LNCaP clone FGC (cell line): ENCODE data around the gene AIF1.

Source experiments
- DNase-seq: peaks from one replicate; pipeline ENCODE4 v3.0.0-alpha.2; 2011; ENCODE audit warnings: low read depth
- H3K4me3 ChIP-seq: 2 replicates; pipeline ENCODE4 v1.5.1; 2011; ENCODE audit warnings: mild to moderate bottlenecking, low read depth, low read length, control low read depth
- TF ChIP-seq, protein P1 (sequence below): IDR thresholded peaks from 2 replicates; pipeline ENCODE4 v1.5.1; 2012; ENCODE audit warnings: mild to moderate bottlenecking; ENCODE audit not compliant: control insufficient read depth, insufficient read depth; ENCODE audit errors: extremely low read depth

AIF1 gene

GRCh38 chr6:31662124-31662723 is 47.2 kb downstream of the AIF1 start:
- no peak overlapping the region for H3K4me3 ChIP-seq
- TF ChIP-seq, protein P1, sequence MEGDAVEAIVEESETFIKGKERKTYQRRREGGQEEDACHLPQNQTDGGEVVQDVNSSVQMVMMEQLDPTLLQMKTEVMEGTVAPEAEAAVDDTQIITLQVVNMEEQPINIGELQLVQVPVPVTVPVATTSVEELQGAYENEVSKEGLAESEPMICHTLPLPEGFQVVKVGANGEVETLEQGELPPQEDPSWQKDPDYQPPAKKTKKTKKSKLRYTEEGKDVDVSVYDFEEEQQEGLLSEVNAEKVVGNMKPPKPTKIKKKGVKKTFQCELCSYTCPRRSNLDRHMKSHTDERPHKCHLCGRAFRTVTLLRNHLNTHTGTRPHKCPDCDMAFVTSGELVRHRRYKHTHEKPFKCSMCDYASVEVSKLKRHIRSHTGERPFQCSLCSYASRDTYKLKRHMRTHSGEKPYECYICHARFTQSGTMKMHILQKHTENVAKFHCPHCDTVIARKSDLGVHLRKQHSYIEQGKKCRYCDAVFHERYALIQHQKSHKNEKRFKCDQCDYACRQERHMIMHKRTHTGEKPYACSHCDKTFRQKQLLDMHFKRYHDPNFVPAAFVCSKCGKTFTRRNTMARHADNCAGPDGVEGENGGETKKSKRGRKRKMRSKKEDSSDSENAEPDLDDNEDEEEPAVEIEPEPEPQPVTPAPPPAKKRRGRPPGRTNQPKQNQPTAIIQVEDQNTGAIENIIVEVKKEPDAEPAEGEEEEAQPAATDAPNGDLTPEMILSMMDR: no peak
- DNase-seq: no peak

DNA sequence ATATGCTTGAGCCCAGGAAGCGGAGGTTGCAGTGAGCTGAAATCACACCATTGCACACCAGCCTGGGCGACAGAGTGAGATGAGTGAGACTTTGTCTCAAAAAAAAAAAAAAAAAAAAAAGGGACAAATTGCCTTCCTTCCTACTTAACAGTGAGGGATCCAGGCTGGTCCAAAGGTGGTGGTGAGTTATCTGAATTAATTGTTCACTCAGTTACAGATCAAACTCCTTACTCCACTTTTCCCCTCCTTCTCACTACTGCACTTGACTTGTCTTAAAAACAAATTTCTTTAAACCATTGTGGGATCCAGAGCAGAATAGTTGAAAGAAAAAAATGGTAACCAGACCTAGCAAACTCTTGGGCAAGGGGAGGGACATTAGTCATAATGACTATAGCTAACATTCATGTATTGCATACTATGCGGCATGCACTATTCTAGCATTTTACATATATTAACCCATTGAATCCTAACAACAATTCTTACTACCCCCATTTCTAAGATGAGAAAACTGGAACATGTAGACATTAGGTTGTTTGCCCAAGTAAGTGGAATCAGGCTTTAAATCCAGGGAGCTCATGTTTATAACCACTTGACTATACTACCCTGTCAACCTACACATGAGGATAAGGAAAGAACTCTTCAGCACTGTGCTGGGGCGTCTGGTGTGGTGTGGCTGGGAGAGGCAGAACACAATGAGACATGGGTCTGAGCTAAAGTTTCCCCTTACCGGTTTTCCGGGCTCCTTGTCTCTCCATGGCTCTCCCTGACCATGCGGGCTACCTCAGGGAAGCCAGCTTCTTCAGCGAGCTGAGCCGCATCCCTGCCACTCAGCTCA is 48.3 kb downstream of the AIF1 start:
- DNase-seq: no peak
- TF ChIP-seq, protein P1: no peak
- no peak overlapping the region for H3K4me3 ChIP-seq

GRCh38 chr6:31663961-31664789 is 49.1 kb downstream of the AIF1 start:
- no peak for DNase-seq
- TF ChIP-seq, protein P1: no peak
- H3K4me3 ChIP-seq: peak overlapping the region; percentile 76

- TF ChIP-seq, protein P1: no peak
- peak; percentile 88 for DNase-seq
- peak within 1 kb of the TSS; percentile 76 for H3K4me3 ChIP-seq
These were observed 49.9 kb downstream of the AIF1 start, which contains the start of gene GPANK1 for GRCh38 chr6:31664790-31665500. Gene GPANK1, minus strand, starts transcription at chr6:31664997. Its CDS starts 519 bp downstream, at chr6:31664478.

DNA sequence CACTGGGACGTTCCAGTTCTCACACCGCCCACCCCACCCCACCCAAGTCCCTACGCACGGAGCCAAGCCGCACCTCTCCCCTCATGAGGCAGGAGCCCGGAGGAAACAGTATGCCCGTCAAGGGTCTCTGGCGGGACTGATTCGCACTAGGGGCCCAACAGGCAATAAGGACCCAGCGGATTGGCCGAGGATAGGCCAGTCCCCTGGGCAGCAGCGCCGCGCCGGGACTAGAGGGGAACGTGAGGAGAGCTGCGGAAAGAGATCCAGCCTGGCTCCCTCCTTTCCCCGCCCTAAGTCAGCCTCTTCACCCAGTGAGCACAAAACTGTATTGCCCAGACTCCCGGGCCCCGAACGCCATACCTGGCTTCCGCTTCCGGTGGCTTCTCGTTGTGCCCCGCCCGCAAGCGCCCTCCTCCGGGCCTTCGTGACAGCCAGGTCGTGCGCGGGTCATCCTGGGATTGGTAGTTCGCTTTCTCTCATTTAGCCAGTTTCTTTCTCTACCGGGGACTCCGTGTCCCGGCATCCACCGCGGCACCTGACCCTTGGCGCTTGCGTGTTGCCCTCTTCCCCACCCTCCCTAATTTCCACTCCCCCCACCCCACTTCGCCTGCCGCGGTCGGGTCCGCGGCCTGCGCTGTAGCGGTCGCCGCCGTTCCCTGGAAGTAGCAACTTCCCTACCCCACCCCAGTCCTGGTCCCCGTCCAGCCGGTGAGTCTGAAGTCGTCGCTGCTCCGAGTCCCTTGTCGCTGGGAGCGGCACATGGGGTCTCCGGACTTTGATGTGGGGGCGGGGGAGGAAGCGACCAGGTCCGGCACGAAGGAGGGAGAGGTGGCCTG is 50.7 kb downstream of the AIF1 start, which contains the start of gene CSNK2B:
CSNK2B (plus strand) TSS at position 580 of the 836 bp plus-strand sequence. CDS start 752 bp downstream, outside the sequence.
- TF ChIP-seq, protein P1: no peak
- H3K4me3 ChIP-seq: peak within 1 kb of the TSS; percentile 76
- peak; percentile 93 for DNase-seq
